IPS-18c (cell line): ENCODE results near the gene PTGS1.
"Not testable (repeated sequence)": the region's sequence is repeated elsewhere in the genome, so short reads cannot be mapped to it uniquely, and the experiment has no call there.

Source experiments
- H3K4me3 ChIP-seq: 2 replicates; pipeline ENCODE4 v1.7.0; 2013; ENCODE audit warnings: low read depth, mild to moderate bottlenecking, low read length, moderate library complexity; ENCODE audit not compliant: insufficient read depth
- H3K9me3 ChIP-seq: one replicate; pipeline ENCODE4 v1.6.1; 2013; ENCODE audit warnings: mild to moderate bottlenecking, low read length, moderate library complexity; ENCODE audit not compliant: control insufficient read depth, insufficient read depth

PTGS1 gene

DNA sequence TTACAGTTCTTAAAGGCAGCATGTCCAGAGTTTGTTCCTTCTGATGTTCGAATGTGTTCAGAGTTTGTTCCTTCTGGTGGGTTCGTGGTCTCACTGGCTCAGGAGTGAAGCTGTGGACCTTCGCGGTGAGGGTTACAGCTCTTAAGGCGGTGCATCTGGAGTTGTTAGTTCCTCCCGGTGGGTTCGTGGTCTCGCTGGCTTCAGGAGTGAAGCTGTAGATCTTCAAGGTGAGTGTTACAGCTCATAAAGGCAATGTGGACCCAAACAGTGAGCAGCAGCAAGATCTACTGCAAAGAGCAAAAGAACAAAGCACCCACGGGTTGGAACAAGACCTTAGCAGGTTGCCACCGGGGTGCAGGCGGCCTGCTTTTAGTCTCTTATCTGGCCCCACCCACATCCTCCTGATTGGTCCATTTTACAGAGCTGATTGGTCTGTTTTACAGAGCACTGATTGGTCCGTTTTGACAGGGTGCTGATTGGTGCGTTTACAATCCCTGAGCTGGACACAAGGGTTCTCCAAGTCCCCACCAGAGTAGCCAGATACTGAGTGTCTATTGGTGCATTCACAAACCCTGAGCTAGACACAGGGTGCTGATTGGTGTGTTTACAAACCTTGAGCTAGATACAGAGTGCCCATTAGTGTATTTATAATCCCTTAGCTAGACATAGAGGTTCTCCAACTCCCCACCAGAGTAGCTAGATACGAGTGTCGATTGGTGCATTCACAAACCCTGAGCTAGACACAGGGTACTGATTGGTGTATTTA is 34.7 kb downstream of the PTGS1 start:
- H3K4me3 ChIP-seq, H3K9me3 ChIP-seq: not testable (repeated sequence)

DNA sequence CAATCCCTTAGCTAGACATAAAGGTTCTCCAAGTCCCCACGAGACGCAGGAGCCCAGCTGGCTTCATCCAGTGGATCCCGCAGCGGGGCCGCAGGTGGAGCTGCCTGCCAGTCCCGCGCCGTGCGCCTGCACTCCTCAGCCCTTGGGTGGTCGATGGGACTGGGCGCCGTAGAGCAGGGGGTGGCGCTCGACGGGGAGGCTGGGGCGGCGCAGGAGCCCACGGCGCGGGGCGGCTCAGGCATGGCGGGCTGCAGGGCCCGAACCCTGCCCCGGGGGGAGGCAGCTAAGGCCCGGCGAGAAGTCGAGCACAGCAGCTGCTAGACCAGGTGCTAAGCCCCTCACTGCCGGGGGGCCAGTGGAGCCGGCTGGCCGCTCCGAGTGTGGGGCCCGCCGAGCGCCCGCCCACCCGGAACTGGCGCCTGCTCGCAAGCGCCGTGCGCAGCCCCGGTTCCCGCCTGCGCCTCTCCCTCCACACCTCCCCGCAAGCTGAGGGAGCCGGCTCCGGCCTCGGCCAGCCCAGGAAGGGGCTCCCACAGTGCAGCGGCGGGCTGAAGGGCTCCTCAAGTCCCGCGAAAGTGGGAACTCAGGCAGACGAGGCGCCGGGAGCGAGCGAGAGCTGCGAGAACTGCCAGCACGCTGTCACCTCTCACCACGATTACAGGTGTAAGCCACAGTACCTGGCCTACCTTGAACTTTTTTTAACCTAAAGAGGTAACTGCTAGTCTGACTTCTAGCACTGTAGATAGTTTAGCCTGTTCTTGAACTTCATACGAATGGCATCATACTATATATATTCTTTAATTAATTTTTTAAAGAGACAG is 35.5 kb downstream of the PTGS1 start:
- Histone ChIP-seq H3K4me3 (peak overlapping the region; percentile 43), H3K9me3 (peaks cover 3% of the 10 kb centered on the region)

DNA sequence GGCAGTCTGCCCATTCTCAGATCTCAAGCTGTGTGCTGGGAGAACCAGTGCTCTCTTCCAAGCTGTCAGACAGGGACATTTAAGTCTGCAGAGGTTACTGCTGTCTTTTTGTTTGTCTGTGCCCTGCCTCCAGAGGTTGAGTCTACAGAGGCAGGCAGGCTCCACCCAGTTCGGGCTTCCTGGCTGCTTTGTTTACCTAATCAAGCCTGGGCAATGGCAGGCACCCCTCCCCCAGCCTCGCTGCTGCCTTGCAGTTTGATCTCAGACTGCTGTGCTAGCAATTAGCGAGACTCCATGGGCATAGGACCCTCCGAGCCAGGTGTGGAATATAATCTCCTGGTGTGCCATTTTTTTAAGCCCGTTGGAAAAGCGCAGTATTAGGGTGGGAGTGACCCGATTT is 43.3 kb downstream of the PTGS1 start:
- not testable (repeated sequence) for H3K9me3 ChIP-seq, H3K4me3 ChIP-seq

DNA sequence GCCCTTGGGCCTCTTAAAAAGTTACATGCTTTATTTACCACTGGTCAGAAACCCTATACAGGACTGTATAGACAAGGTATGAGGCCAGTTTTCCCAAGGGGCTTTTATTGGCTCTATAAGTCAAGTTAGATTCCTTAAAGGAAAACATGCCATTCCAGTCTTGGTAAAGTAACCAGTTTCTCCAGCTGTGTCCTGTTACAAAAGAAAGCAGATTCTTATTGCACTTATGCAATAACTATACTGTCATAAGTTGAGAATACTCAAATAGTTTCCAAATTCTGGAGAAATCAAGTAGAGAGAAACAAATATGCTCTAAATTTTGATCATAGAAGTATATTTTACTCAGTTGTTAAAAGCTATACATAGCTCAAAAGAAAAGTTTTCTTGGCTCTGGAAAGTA is 47.2 kb downstream of the PTGS1 start:
- peaks cover 2% of the 10 kb centered on the region for H3K9me3 ChIP-seq
- no peak overlapping the region for H3K4me3 ChIP-seq

DNA sequence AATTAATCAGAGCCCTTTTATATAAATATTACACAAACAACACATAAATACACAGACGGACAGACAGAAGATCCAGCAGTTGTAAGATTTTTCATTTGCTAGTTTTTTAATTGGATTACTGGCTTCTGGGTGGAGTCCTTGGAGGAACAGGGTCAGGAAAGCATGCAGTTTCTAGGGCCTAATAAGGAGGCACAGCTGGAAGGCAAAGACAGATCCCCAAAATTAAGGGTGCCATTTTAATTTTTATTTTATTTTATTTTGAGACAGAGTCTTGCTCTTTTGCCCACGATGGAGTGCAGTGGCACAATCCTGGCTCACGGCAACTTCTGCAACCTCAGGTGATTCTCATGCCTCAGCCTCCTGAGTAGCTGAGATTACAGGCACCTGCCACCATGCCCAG is 49.5 kb downstream of the PTGS1 start:
- Histone ChIP-seq H3K4me3 (no peak overlapping the region), H3K9me3 (no peaks in the 10 kb centered on the region)

DNA sequence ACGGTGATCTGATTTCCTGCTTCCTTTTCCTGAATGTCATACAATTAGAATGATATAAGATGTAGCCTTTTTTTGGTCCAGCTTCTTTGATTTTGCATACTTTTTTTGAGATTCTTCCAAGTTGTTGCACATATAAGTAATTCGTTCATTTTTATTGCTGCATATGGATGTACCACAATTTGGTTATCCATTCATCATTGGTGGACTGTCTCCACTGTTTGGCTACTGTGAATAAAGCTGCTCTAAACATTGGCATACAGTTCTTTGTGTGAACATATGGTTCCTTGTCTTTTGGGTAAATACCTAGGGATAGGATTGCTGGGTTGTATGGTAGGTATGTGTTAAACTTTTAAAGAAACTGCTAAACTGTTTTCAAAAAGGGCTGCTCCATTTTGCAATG is 54.3 kb downstream of the PTGS1 start:
- Histone ChIP-seq H3K4me3 (no peak overlapping the region), H3K9me3 (no peaks in the 10 kb centered on the region)

DNA sequence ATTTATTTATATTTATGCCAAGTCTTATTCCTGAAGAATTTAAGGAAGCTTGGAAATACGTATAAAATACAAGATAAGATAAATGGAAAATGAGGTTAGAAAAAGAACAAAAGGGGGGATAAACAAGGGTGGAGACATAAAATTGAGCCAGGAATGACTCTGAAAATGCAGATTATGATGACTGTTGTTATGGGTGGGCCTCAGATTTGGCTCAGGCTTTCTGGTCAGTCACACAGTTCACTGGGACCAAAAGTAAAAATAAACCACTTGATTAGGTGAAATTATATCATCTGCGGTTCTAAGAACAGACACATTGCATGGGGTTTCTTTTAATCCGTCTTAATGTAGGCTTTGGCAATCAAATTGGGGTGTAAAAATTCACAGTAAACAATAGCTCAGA is 55.9 kb downstream of the PTGS1 start:
- Histone ChIP-seq H3K9me3 (no peaks in the 10 kb centered on the region), H3K4me3 (no peak overlapping the region)

DNA sequence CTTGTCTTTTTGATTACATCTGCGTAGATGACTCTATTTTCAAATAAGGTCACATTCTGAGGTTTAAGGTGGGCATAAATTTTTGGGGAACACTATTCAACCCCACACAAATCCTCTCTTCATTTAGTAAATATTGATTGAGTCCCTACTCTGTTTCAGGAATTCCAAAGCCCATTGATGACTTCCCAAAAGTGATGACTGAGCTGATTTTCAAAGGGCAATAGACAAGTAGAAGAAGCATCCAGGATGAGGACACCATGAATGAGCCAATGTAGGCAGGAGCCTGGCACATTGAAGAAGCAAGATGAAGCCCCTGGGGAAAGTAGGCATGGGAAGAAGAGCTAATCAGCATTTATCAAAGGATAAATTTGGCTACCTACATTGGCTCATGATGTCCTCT is 71.7 kb downstream of the PTGS1 start:
- H3K9me3 ChIP-seq: no peaks in the 10 kb centered on the region
- H3K4me3 ChIP-seq: no peak overlapping the region

DNA sequence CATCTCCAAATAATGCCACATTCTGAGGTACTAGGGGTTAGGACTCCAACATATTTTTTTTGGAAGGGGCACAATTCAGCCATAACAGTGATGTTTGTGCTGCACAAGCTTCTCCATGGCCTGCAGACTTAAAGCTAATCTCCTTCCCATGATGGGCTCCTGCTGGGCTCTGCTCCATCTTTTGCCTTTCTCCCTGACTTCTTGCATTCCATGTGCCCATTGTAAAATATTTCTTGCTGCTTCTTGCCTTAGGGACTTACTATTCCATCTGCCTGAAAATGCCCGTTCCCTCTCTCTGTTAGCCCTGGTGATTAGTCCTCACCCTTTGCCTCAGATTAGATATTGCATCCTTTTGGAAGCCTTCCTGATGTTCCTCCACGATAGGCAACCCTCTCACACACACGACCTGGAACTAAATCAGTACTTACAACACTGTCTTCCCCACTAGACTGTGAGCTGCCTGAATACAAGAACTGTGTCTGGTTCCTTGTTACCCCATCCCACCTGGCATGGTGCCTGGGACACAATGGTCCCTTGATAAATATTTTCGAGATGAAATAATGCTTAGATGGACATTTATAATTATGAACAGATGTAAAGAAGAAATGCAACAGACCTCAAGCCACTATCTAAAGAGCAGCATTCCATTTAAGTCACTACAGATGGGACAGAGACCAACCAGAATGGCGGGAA is 73.4 kb downstream of the PTGS1 start:
- Histone ChIP-seq H3K9me3 (no peaks in the 10 kb centered on the region), H3K4me3 (no peak overlapping the region)
